H1 (cell line): ENCODE data around the gene GLIPR2. TPM values are rescaled to one million over a fixed set of nuclear protein-coding genes. Genes with fewer than 3 reads are reported as not detected.

Source experiments
- CTCF ChIA-PET: fragments of 300-600 bp; sonication (Branson Sonifier 250); formaldehyde crosslinking; loops from one replicate; lab custom pipeline; 2021; ENCODE audit not compliant: partially characterized antibody; lab: Charles Lee
- POLR2A ChIA-PET: fragments of 300-600 bp; sonication (Branson Sonifier 250); formaldehyde crosslinking; loops from one replicate; lab custom pipeline; 2021; ENCODE audit warnings: inconsistent platforms; ENCODE audit not compliant: partially characterized antibody; lab: Charles Lee
- DNase-seq, 2 experiments: peaks; one replicate each; pipeline versions ENCODE4 v3.0.0 to v3.0.0-alpha.2; 2010 to 2022; ENCODE audit warnings: low spot score in 2 of 2, low read depth in 1 of 2, mixed read lengths in 1 of 2
- FAIRE-seq: peaks from 2 replicates; lab custom pipeline; 2011; peaks lifted over from hg19 to GRCh38; lab: Jason Lieb, UNC
- H2AFZ ChIP-seq: 2 replicates; pipeline ENCODE4 v1.8.1; 2012; ENCODE audit warnings: low read length, inconsistent platforms
- H2AK5ac ChIP-seq: 2 replicates; pipeline ENCODE4 v1.6.1; 2013; ENCODE audit warnings: low read depth, low read length
- H2BK120ac ChIP-seq: replicated peaks from 2 replicates; pipeline ENCODE3; 2013; ENCODE audit warnings: low read depth, low read length, inconsistent platforms
- H2BK12ac ChIP-seq: 2 replicates; pipeline ENCODE4 v1.6.1; 2013; ENCODE audit warnings: low read depth, low read length
- H2BK15ac ChIP-seq: 2 replicates; pipeline ENCODE4 v1.6.1; 2013; ENCODE audit warnings: low read length
- H2BK20ac ChIP-seq: 2 replicates; pipeline ENCODE4 v1.6.1; 2013; ENCODE audit warnings: low read length
- H2BK5ac ChIP-seq: 2 replicates; pipeline ENCODE4 v1.6.1; 2013; ENCODE audit warnings: low read depth, low read length
- H3K14ac ChIP-seq: 2 replicates; pipeline ENCODE4 v1.6.1; 2013; ENCODE audit warnings: inconsistent platforms; ENCODE audit not compliant: insufficient read length
- H3K18ac ChIP-seq: 2 replicates; pipeline ENCODE4 v1.6.1; 2013; ENCODE audit warnings: low read length; ENCODE audit errors: extremely low read depth
- H3K23ac ChIP-seq: 2 replicates; pipeline ENCODE4 v1.6.1; 2013; ENCODE audit warnings: inconsistent platforms; ENCODE audit not compliant: insufficient read length
- H3K23me2 ChIP-seq: 2 replicates; pipeline ENCODE4 v1.6.1; 2013; ENCODE audit warnings: low read depth, low read length
- H3K27ac ChIP-seq: 2 replicates; pipeline ENCODE4 v1.6.1; 2011; ENCODE audit warnings: low read depth, low read length, inconsistent platforms
- H3K27me3 ChIP-seq, 4 experiments: replicated peaks in 1 of 4; 1 replicate in 1 of 4; 2 replicates in 3 of 4; pipeline versions ENCODE4 v1.6.1 to v1.8.1; 2011 to 2013; ENCODE audit warnings: low read length in 3 of 4, mild to moderate bottlenecking in 3 of 4, inconsistent platforms in 2 of 4, mixed read lengths in 2 of 4, moderate library complexity in 1 of 4; ENCODE audit not compliant: control insufficient read depth in 3 of 4, insufficient read depth in 3 of 4; ENCODE audit errors: extremely low read depth in 1 of 4
- H3K36me3 ChIP-seq, 4 experiments: 2 replicates each; pipeline versions ENCODE4 v1.6.1 to v1.8.1; 2011 to 2013; ENCODE audit warnings: mild to moderate bottlenecking in 4 of 4, low read length in 3 of 4, moderate library complexity in 2 of 4, control low read depth in 1 of 4, inconsistent platforms in 1 of 4; ENCODE audit not compliant: insufficient read depth in 4 of 4, control insufficient read depth in 2 of 4
- H3K4ac ChIP-seq: replicated peaks from 2 replicates; pipeline ENCODE3; 2013; ENCODE audit warnings: low read length, low read depth, mixed read lengths, inconsistent platforms; ENCODE audit not compliant: insufficient read length
- H3K4me1 ChIP-seq, 4 experiments: replicated peaks in 1 of 4; 1 replicate in 1 of 4; 2 replicates in 3 of 4; pipeline versions ENCODE4 v1.6.1 to v1.8.1; 2011 to 2013; ENCODE audit warnings: low read length in 3 of 4, inconsistent platforms in 2 of 4, mixed read lengths in 1 of 4; ENCODE audit not compliant: insufficient read depth in 4 of 4, control insufficient read depth in 3 of 4
- H3K4me2 ChIP-seq, 2 experiments: 2 replicates each; pipeline versions ENCODE4 v1.6.1 to v1.8.1; 2011 to 2013; ENCODE audit warnings: low read depth in 2 of 2, low read length in 2 of 2, control low read depth in 1 of 2, inconsistent platforms in 1 of 2, mild to moderate bottlenecking in 1 of 2; ENCODE audit not compliant: insufficient read depth in 1 of 2
- H3K4me3 ChIP-seq, 4 experiments: fragments of 200-600, 300-600 bp in 1 of 4; sonication (generic), shearing (Covaris generic), sonication (Bioruptor Twin) in 1 of 4; 2 replicates each; pipeline versions ENCODE4 v1.5.1 to v1.8.1; 2011 to 2016; ENCODE audit warnings: low read length in 4 of 4, low read depth in 3 of 4, control low read depth in 2 of 4, inconsistent platforms in 2 of 4, mild to moderate bottlenecking in 2 of 4, mixed read lengths in 1 of 4, moderate library complexity in 1 of 4; ENCODE audit not compliant: insufficient read depth in 2 of 4; ENCODE audit errors: extremely low read depth in 1 of 4
- H3K56ac ChIP-seq: replicated peaks from 2 replicates; pipeline ENCODE3; 2013; ENCODE audit warnings: low read depth, mild to moderate bottlenecking, mixed read lengths, low read length, inconsistent platforms; ENCODE audit not compliant: insufficient read length
- H3K79me1 ChIP-seq: 2 replicates; pipeline ENCODE4 v1.6.1; 2013; ENCODE audit warnings: low read depth, low read length, control low read depth
- H3K79me2 ChIP-seq, 2 experiments: 2 replicates each; pipeline versions ENCODE4 v1.6.1 to v1.8.1; 2012 to 2013; ENCODE audit warnings: low read length in 2 of 2, mild to moderate bottlenecking in 2 of 2, inconsistent platforms in 1 of 2; ENCODE audit not compliant: insufficient read depth in 2 of 2, control insufficient read depth in 1 of 2
- H3K9ac ChIP-seq, 4 experiments: replicated peaks in 1 of 4; 1 replicate in 1 of 4; 2 replicates in 3 of 4; pipeline versions ENCODE4 v1.6.1 to v1.8.1; 2011 to 2013; ENCODE audit warnings: low read depth in 3 of 4, low read length in 3 of 4, control low read depth in 2 of 4, mild to moderate bottlenecking in 2 of 4, moderate library complexity in 2 of 4, inconsistent platforms in 1 of 4; ENCODE audit errors: extremely low read depth in 1 of 4
- H3K9me3 ChIP-seq, 2 experiments: 2 replicates each; pipeline versions ENCODE4 v1.6.1 to v1.8.1; 2012 to 2013; ENCODE audit warnings: mild to moderate bottlenecking in 2 of 2, moderate library complexity in 2 of 2, control low read depth in 1 of 2, inconsistent platforms in 1 of 2, low read depth in 1 of 2, low read length in 1 of 2, mixed read lengths in 1 of 2; ENCODE audit not compliant: insufficient read depth in 2 of 2
- H4K20me1 ChIP-seq, 2 experiments: replicated peaks in 1 of 2; 2 replicates each; pipeline versions ENCODE3 to v1.8.1; 2011 to 2013; ENCODE audit warnings: inconsistent platforms in 2 of 2, low read length in 2 of 2, mild to moderate bottlenecking in 1 of 2; ENCODE audit not compliant: insufficient read depth in 2 of 2, control insufficient read depth in 1 of 2
- H4K5ac ChIP-seq: 2 replicates; pipeline ENCODE4 v1.6.1; 2013; ENCODE audit warnings: low read length, low read depth, mixed read lengths, inconsistent platforms; ENCODE audit not compliant: insufficient read length
- H4K8ac ChIP-seq: 2 replicates; pipeline ENCODE4 v1.8.0; 2013; ENCODE audit warnings: mild to moderate bottlenecking, moderate library complexity, low read length, inconsistent platforms; ENCODE audit not compliant: insufficient read depth; ENCODE audit errors: extremely low read depth
- H4K91ac ChIP-seq: replicated peaks from 2 replicates; pipeline ENCODE3; 2013; ENCODE audit warnings: low read length, mixed read lengths, inconsistent platforms; ENCODE audit not compliant: insufficient read length
- NRF1 ChIP-seq: IDR thresholded peaks from 2 replicates; pipeline ENCODE4 v1.6.1; 2011; ENCODE audit warnings: mild to moderate bottlenecking, low read depth, low read length, improper control_type of control experiment
- YY1 ChIP-seq: IDR thresholded peaks from 2 replicates; pipeline ENCODE4 v1.6.1; 2011; ENCODE audit warnings: low read depth, mild to moderate bottlenecking, low read length
- WGBS, 2 experiments: shearing (Covaris generic) in 1 of 2; methylation state at CpG; one replicate each; pipeline versions ENCODE4 v1.1.6 to v1.1.7; 2013 to 2015; ENCODE audit warnings: low lambda C conversion rate in 2 of 2, mixed read lengths in 2 of 2, inconsistent platforms in 1 of 2, low coverage in 1 of 2, missing lambda C conversion rate in 1 of 2; ENCODE audit not compliant: insufficient replicate concordance in 2 of 2, insufficient coverage in 1 of 2, insufficient read length in 1 of 2; ENCODE audit errors: extremely low coverage in 1 of 2, missing lambda C conversion rate in 1 of 2; 5-methylcytosine and 5-hydroxymethylcytosine counted together
- polyA plus RNA-seq, 7 experiments: library from polyadenylated mRNA; depleted of rRNA in 3 of 7; stranded (reverse) in 5 of 7; unstranded in 2 of 7; fragments of >200 nt in 5 of 7; fragments of 200-250 nt in 2 of 7; gene quantifications; 1 replicate in 5 of 7; 2 replicates in 1 of 7; 4 replicates in 1 of 7; pipeline versions ENCODE4 v1.2.1 to v1.2.3, GENCODE V29; 2011 to 2013; ENCODE audit warnings: missing spikeins in 2 of 7, mixed read lengths in 2 of 7
- total RNA-seq: library from RNA; stranded (reverse); fragmentation: NEBNext Ultra II Directional; extraction: Animal tissue kit (Norgen Biotek cat#: 25700); gene quantifications from 2 replicates; pipeline ENCODE4 v1.2.1, GENCODE V29; 2021

GLIPR2 gene
- total and polyA plus RNA-seq, 2 of the 8 experiments (the other 6 are each of a cell fraction or from before 2014, with no cell fraction given), result 7.9 to 12.0 TPM

DNA sequence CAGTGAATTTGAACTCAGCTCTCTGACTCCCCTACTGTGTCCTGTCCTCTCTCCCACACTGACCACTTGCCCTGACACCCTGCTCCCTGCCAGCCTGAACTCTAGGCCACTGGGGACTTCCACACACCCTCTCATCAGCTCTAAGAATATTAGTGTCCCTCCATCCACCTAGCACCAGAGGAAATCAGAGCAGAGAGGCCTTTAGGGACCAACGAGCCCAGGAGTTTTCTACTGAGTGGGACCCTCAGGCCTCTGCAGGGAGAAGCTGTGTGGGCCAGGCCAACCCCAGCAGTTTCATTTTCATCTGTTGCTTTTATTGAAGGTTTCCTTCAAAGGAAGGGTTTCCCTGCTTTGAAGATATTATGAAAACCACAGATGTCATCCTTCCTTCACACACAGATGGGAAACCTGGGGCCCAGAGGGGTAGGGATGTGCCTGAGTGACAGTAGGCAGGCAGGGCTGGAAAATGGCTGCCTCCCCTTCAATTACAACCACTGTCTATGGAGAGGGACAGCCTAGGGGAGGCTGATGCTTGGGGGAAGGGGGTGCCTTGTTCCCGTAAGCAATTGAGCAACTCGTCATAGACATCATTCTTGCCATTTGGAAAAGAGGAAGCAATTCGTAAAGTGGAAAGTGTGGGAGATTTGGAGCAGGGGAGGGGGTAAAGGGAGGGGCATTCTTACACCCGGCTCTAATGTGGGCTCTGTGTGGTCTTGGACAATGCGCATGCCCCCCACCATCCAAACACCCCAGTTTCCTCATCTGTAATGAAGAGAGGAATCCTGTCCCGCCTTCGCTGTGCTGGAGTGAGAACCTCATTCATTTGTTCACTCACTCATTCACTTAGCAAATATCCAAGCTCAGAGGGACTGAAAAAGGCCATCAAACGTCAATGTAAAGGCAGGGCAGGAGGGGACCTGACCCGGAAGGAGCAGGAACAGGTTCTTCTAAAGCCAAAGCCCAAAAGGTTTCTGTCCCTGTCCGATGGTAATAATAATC, 3.9 kb downstream of the GLIPR2 start:
- H4K5ac ChIP-seq, result no peak overlapping the region
- TF ChIP-seq YY1 (0 out of 2 replicates have a peak, but pooled peaks have one; percentile 10), NRF1 (no peak)
- H3K4me3 ChIP-seq, result no peak overlapping the region
- H3K23me2 ChIP-seq, result peaks cover 16% of the 10 kb centered on the region
- no peak overlapping the region for H2BK120ac ChIP-seq
- FAIRE-seq (no peak), DNase-seq (no peak)
- H2BK20ac ChIP-seq, result no peak overlapping the region
- no peak overlapping the region for H3K23ac ChIP-seq
- H2BK5ac ChIP-seq, result no peak overlapping the region
- no peak overlapping the region for H3K14ac ChIP-seq
- H2BK15ac ChIP-seq, result no peak overlapping the region
- WGBS, 2 experiments, result 89% methylated on average over 11 of the region's 11 CpGs; no CpG with 5 or more reads in 1 of the 2 experiments
- no peak overlapping the region for H3K4ac ChIP-seq
- POLR2A ChIA-PET, result interaction anchor here (1.2 kb wide), 1 partner anchor 23 kb away, joined by 3 read pairs; no protein-coding TSS in a partner anchor
- peaks cover 0 to 12% (median 4%) of the 10 kb centered on the region in 4 experiments; a peak in 6 of 7 replicates for H3K4me1 ChIP-seq
- H3K9me3 ChIP-seq, result peaks cover 0 to 1% of the 10 kb centered on the region in 2 experiments; a peak in 1 of 4 replicates
- H2BK12ac ChIP-seq, result no peak overlapping the region
- H3K79me2 ChIP-seq, result no peaks in the 10 kb centered on the region
- H2AFZ ChIP-seq, result no peak overlapping the region
- no peak overlapping the region for H4K91ac ChIP-seq
- no peak overlapping the region for H2AK5ac ChIP-seq
- CTCF ChIA-PET, result interaction anchor here (0.6 to 6.7 kb wide), 14 partner anchors 10 to 589 kb away, joined by 3 to 58 read pairs (median 6); partner anchors contain the start of genes CCIN and CLTA
- H3K56ac ChIP-seq, result no peak overlapping the region
- no peaks in the 10 kb centered on the region for H3K79me1 ChIP-seq
- no peaks in the 10 kb centered on the region; a peak in 1 of 8 replicates for H3K36me3 ChIP-seq
- no peak overlapping the region for H4K8ac ChIP-seq
- H3K27me3 ChIP-seq, result peaks cover 18 to 42% (median 35%) of the 10 kb centered on the region in 4 experiments
- no peak overlapping the region for H3K9ac ChIP-seq
- no peak overlapping the region for H3K4me2 ChIP-seq
- H4K20me1 ChIP-seq, result peaks cover 3 to 6% of the 10 kb centered on the region in 2 experiments
- H3K27ac ChIP-seq, result no peak overlapping the region
- no peak overlapping the region for H3K18ac ChIP-seq
